DMS153 treated with DMSO at 0.1 percent for 48 hours (cell line): ENCODE measurements around the gene EXOC4.

ENCODE experiments used
- DNase-seq: peaks from one replicate; lab custom pipeline; 2025; ENCODE audit not compliant: unreplicated experiment; lab: John Stamatoyannopoulos, UW

Gene EXOC4

GRCh38 chr7:133662276-133662675, 409.4 kb downstream of the EXOC4 start:
- no peak for DNase-seq

- DNase-seq, result no peak
Measured at GRCh38 chr7:133662830-133663229, 410.0 kb downstream of the EXOC4 start.

DNA sequence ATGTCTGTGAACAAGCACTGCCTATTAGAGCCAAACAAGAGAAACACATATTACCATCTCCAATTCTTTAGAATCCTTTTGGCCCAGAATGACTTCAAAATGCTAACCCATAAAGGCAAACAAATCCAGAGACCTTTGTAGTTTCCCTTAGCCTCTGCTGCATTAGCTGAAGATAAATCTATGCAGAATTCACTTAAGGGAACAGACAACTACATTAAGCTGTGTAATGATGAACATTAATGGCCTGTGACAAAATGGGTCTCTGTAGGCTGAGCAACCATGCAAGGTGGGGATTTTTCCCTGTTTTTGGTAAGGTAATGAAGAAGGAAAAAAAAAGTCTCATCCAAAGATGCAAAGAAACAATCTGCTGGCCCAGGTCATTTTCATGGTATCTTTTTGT, 411.6 kb downstream of the EXOC4 start:
- no peak for DNase-seq

DNA sequence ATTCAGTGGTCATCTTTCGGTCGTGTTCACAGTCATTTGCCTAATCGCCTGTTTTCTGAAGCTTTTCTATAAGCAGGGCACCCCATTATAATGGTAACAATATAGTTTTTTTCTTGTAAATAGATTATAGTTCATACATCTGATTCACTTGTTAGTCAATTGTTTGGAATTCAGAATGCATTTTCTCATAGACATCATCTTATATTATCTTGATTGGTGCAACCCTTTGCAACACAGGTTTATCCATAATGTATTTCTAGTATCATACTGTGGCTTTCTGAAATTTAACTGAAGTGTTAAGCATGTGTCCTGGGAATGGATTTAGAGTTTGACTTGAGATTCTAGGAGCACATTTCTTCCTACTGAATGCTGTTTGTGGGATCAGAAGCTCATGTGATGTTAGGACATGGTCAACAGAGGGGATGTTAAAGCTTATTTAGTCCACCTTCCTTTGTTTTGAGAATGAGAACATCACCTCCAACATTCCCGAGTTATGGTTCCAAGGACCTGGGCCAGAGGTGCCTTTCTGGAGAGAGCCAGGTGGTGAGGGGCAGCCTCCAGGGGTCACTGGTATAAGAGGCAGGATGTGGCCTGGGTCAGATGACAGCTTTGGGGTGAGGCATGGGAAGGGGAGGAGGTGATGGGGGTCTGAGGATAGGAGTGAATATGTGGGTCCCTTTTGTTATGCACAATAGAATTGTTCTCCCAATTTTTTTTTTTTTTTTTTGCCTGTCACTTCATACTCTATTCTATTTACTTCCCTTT, 415.6 kb downstream of the EXOC4 start:
- DNase-seq, result no peak

DNA sequence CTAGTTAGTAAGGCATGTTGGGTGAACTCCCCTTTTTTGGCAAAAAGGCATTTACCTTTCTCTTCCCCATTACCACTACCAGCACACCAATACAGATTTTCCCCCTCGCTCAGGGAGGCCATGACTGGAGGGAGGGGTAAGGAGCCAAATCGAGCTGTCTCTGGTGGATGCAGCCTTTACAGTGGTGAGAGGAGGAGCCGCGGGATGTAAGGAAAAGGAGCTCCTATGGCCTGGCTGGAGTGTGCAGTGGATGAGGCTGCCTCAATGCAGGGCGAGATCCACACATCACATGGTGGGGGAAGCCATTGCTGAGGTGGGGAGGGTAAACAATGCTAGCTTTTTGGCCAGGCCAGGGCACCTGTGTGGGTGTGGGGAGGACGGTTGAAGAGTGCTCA, 416.2 kb downstream of the EXOC4 start:
- DNase-seq, result no peak

GRCh38 chr7:133670250-133670649, 417.4 kb downstream of the EXOC4 start:
- no peak for DNase-seq

- DNase-seq, result no peak
Measured at GRCh38 chr7:133672866-133673265, 420.0 kb downstream of the EXOC4 start.

GRCh38 chr7:133674079-133674763, 421.3 kb downstream of the EXOC4 start:
- DNase-seq, result no peak

GRCh38 chr7:133675510-133676218, 422.8 kb downstream of the EXOC4 start:
- DNase-seq, result no peak

GRCh38 chr7:133676805-133677370, 424.0 kb downstream of the EXOC4 start:
- DNase-seq, result no peak

DNA sequence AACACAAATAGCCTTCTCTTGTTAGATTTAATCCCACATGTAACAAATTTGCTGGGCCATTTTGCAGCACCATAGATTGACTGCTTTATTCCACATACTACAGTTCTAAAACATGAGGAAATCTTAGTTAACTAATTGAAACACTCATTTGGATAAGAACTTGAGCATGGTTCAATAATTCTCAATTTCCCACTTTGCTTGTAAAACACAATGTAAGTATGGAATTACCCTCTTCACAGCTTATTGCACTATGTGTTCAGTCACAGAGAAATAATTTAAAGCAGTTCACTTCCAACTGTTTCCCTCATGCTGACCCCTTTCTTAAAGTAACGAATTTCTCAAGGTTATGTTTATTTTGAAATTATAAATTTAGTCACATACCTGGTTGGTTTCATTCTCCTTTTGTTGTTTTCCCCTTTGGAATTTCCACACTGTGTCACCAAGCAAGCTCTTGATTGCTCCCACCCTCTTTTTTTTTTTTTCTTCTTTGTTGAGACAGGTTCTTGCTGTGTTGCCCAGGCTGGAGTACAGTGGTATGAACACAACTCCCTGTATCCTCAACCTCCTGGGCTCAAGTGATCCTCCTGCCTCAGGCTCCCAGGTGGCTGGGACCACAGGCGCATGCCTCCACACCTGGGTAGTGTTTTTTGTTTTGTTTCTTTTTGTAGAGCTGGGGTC, 425.4 kb downstream of the EXOC4 start:
- DNase-seq, result no peak

DNA sequence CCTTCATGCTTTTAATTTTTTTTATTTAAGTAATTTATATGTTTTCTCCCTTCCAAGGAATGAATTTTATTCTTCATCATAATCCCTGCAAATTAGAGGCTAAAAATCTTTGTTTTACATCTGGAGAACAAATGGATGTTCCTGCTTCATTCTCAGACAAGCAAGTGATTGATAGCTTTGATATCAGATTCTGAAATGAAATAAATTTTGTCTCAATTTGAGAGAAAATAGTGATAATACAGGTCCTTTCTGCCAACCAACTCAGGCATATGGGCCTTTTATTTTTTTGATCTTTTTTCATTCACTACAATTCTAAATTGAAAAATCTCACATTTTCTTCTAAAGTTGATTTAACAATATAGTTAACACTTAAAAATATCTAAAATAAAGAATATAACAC, 427.1 kb downstream of the EXOC4 start:
- no peak for DNase-seq

DNA sequence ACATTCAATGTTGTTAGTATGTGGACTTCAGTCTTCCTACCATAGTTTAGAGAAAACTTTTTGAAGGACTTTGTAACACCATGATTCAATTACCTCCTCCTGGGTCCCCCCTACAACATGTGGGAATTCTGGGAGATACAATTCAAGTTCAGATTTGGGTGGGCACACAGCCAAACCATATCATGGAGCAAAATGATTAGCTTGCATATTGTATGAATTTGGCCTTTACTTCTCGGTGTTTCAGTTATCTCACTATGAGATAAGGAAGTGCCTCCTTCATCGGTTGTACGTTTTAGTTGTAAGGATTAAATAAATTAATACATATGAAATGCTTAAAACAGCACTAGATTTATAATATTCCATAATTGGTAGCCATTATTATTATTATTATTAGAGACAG, 428.7 kb downstream of the EXOC4 start:
- DNase-seq, result no peak

GRCh38 chr7:133682364-133683181, 429.7 kb downstream of the EXOC4 start:
- no peak for DNase-seq

DNA sequence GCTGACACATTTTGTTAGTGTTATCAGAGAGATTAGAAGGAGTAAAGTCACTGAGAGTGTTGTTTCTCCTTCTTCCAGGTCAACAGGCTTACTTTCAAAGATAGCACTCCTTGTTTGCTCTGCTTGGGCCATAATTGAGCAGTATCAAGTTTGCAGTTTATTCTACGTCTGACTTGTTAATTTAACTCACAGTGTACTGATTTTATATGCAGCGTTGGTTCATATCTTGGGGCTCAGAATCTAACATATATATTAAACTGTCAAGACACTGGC, 430.2 kb downstream of the EXOC4 start:
- DNase-seq, result no peak

GRCh38 chr7:133688483-133689239, 435.8 kb downstream of the EXOC4 start:
- DNase-seq, result no peak

DNA sequence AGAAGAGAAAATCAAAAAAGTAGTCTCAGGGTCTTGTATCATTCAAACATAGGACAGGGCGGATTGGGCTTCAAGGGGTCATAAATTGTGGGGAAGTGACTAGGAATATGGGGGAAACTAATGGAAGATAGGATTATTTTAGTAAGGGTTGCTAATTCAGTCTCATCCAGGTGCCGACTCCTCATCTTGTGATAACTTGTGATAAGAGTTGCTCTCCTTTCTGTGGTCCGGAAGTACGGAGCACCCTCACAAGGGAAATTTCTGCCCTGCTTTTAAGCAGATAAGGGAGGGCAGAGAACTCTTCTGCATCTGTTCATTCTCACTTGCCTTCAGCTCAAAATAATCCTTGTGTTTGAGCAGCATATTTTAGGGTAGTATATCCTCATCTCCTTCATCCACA, 437.9 kb downstream of the EXOC4 start:
- DNase-seq, result no peak

- DNase-seq, result no peak
Measured at GRCh38 chr7:133691727-133692610, 439.1 kb downstream of the EXOC4 start.

- no peak for DNase-seq
Measured at GRCh38 chr7:133693281-133693680, 440.4 kb downstream of the EXOC4 start.
